ENCODE data around the gene SIN3A.
"Not testable (repeated sequence)": the region's sequence is repeated elsewhere in the genome, so short reads cannot be mapped to it uniquely, and the experiment has no call there.

The SIN3A gene

DNA sequence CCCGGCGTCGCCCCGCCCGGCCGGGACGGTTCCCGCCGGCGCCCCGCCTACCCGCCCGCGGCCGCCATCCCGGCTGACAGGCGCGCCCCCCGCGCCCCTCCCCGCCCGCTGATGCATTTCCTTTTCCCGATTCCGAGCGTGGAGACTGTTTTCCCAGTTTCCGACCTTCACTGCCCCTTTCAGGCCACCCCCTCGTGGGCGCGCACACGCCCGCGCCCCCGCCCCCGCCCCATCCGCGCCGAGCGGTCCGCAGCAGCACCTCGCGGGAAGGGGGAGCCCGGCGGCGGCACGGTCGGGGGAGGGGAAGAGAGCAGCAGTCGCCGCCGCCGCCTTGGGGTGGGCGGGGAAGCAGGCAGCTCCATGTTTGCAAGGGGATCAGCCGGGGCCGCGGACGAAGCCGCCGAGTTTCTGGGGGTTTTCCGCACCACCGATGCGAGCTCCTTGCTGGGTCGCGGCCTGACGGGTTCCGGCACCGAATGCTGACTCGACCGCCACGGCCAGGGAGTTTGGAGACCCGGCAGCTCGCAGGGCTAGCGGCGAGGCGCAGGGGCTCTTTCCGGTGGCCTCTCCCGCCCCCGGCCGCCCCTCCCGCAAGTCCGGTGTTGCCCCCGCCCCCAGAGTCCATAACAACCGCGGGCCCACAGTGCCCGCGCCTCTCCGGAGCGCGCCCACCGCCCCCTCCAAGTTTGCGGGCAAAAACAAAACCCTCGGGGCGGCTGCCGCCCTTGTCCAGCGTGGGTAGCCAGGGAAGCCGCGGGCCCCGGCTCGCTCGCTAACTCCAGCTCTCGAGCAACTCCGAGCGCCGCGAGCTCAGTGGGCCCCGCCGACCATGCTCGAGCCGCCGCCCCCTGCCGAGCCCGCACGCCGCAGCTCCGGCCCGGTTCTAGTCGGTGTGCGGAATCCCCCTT is 3.2 kb upstream of the SIN3A start:
- peak overlapping the region; percentile 92 for H3K27ac Mint-ChIP-seq
- CTCF ChIA-PET = interaction anchor here (0.6 to 3.0 kb wide), 9 partner anchors 32 to 187 kb away, joined by 3 to 27 read pairs (median 5); partner anchors contain the start of genes IMP3, MAN2C1 and PTPN9
- no peaks in the 10 kb centered on the region for H3K9me3 Mint-ChIP-seq
- peak; percentile 86 for DNase-seq
- peaks cover 1% of the 10 kb centered on the region for H3K36me3 Mint-ChIP-seq
- peaks cover 22% of the 10 kb centered on the region for H3K4me1 Mint-ChIP-seq
- H3K27me3 Mint-ChIP-seq = no peaks in the 10 kb centered on the region
- peak overlapping the region; percentile 82 for H3K4me3 Mint-ChIP-seq

DNA sequence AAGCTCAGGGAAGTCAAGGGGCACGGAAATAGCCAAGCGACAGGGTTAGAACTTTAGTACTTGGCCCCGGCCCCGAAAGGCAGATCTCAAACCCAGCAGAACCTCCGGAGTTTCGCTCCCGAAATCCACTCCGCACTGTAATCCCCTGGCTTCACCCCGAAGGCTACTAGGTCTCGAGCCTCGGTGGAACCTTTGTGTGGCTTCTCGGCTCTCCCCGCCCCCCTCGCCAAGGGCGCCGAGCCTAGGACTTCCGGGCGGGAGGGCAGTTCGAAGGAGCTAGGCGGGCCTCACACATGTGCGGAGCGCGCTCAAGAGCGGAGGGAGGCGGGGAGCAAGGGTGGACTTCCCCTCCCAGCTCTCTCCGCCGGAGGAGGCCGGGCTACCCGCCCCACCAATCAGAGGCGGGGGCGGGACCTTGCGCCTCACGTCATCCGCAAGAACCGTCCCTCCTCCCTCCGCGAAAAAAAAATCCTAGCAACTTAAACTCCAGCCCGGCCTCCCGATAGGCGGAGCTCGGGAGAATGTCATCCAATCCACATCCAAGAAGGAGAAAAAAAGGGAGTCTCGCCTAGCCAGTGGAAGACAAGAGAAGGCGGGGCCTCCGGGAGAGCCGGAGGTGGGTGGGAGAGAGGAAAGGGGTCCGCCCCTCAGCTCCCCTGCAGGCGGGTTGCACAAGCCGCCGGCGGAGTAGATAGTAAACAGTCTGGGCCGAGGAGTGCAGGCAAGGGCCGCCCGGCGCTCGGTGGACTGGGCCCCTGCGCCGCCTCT is 2.4 kb upstream of the SIN3A start:
- no peaks in the 10 kb centered on the region for H3K27me3 Mint-ChIP-seq
- CTCF ChIA-PET = interaction anchor here (0.6 to 3.0 kb wide), 6 partner anchors 32 to 187 kb away, joined by 3 to 27 read pairs (median 5); partner anchors contain the start of genes IMP3 and PTPN9
- H3K9me3 Mint-ChIP-seq = no peaks in the 10 kb centered on the region
- DNase-seq = peak; percentile 98
- peak overlapping the region; percentile 89 for H3K4me3 Mint-ChIP-seq
- peaks cover 1% of the 10 kb centered on the region for H3K36me3 Mint-ChIP-seq
- peaks cover 29% of the 10 kb centered on the region for H3K4me1 Mint-ChIP-seq
- peak overlapping the region; percentile 100 for H3K27ac Mint-ChIP-seq

DNA sequence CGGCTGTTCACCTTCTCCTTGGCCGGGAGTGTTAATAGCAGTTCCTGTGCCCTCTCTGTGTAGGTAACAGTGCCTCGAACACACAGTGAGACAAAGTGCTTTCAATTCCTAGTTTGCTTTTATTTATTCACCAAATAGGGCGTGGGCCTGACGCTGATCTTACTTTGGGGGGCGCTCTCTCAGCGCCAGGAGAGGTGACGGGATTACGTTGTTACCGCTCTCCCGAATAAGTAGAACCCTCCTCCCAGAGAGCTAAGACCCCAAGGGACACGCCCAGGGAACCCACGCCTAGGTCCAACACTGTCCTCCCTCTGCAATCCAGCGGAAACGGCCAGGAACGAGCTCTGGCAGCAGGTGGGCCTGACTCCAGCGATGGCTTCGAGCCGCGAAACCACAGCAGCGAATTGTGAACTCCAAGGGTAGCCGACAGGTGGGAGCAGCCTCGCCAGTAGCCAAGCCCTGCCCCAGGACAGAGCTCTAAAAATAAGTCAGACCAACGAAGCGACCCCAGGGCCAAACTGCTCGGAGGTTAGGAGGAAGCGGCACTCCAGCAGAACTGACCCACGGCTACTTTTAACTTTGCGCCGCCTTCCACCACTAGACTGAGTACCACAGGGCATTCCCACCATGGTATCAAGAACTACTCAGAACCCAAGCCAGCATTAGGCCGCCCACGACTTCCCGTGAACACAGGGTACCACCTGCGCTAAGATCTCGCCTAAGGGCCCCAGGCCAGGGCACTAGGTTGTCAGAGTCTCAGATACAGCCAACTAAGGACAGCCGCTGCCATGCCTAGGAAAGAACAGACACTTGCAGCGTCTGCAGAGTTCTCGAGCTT is 1.6 kb upstream of the SIN3A start:
- Mint-ChIP-seq H3K4me1 (peaks cover 32% of the 10 kb centered on the region), H3K36me3 (peaks cover 1% of the 10 kb centered on the region), H3K27ac (peak overlapping the region; percentile 100), H3K9me3 (no peaks in the 10 kb centered on the region), H3K27me3 (no peaks in the 10 kb centered on the region), H3K4me3 (peak overlapping the region; percentile 89)
- peak; percentile 65 for DNase-seq
- CTCF ChIA-PET = interaction anchor here (0.8 to 3.0 kb wide), 3 partner anchors 86 to 188 kb away, joined by 5 to 27 read pairs (median 6); partner anchors contain the start of genes IMP3 and PTPN9

DNA sequence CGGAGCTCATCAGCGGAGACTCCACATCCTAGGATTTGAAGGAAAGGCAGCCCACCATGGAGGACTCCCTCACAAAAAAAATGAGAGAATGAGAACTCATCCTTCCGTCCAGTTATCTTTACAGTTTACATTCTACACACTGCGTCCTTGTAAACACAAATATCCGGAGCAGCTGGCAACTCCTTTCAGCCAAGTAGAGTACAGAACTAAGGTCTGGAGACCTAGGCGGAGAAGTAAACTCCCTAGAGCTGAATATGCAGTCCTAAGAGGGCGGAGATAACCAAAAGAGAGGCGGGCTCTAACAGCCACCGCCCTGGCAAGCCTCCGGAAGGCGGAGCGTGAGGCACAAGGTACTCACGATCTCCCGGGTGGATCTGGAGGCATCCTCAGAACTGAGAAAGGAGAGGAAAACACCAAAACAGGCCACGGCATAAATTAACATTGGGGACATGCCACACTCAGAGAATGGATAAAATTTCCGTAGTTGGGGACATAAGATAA is 924 bp upstream of the SIN3A start:
- peak; percentile 89 for DNase-seq
- Mint-ChIP-seq H3K9me3 (no peaks in the 10 kb centered on the region), H3K36me3 (peaks cover 3% of the 10 kb centered on the region), H3K27me3 (no peaks in the 10 kb centered on the region), H3K27ac (peak overlapping the region; percentile 100), H3K4me1 (peaks cover 35% of the 10 kb centered on the region), H3K4me3 (peak overlapping the region; percentile 89)
- CTCF ChIA-PET = interaction anchor here (1.4 to 3.0 kb wide), 4 partner anchors 16 to 188 kb away, joined by 3 to 27 read pairs (median 4); partner anchors contain the start of genes IMP3 and MAN2C1

DNA sequence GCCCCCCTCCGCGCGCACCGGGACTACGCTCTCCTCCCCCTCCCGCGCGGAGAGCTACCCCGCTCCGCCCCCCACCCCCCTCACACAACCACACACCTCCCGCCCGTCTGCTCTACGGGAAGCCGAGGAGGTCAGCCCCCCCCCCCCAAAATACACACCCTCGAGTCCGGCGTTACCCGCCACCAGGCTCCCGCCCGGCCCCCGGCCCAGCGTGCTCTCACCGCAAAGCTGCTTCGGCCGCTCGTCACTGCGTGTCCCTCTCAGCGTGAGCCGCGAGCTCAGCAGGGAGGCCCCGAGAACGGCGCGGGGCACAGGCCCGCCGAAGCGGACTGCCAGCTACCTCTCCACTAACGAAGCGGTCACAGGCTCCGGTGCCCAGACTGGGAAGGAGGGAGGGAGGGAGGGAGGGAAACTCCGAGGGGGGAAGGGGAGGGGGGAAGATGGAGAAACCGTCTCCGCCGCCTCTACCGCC is 252 bp downstream of the SIN3A start:
- Mint-ChIP-seq H3K4me1 (peaks cover 38% of the 10 kb centered on the region), H3K36me3 (peaks cover 2% of the 10 kb centered on the region), H3K4me3 (peak overlapping the region; percentile 89), H3K9me3 (no peaks in the 10 kb centered on the region), H3K27ac (peak overlapping the region; percentile 100), H3K27me3 (no peaks in the 10 kb centered on the region)
- no peak for DNase-seq
- CTCF ChIA-PET = interaction anchor here (0.8 to 1.5 kb wide), 4 partner anchors 15 to 663 kb away, joined by 3 to 5 read pairs (median 3); partner anchors contain the start of gene MAN2C1

DNA sequence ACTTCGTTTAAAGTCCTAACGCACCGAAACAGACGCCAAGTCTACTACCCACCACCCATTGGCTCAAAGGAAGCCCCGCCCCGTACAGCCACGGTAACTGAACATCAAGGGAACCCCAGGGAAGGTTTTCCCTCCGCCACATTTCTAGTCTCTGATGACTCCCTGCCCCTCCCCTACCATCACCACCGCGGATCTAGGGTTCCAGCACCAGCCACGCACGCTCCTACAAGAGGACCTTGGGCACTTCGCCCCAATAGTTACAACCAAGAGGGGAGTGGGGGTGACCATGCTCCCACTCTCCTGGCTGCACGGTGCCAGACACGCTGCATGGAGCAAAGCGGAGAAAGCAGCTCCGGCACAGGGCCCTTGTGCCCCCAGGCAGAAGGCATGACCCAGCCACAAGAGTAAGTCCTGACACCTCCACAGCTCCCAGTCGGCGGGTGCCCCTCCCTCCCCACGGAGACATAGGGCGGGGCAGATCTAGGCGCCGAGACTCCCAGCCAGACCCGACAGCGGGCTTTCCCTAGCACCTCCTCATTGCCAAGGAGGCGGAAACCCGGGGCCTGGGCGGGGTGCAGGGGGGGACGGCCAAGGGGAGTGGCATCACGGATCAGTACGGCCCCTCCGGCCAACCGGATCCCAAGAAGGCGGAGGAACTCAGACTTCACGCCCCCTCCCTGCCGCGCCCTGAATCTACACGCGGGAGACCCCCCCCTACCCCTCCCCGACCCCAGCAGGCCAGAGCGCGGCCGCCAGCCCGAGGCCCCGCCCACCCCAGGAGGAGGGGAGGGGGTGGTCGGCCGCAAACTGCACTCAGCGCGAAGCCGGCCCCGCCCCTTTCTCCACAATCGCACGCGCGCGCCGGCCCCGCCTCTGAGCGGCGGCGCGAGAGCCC is 936 bp downstream of the SIN3A start:
- H3K4me1 Mint-ChIP-seq = peaks cover 44% of the 10 kb centered on the region
- CTCF ChIA-PET = interaction anchor here (1.4 kb wide), 1 partner anchor 146 kb away, joined by 3 read pairs; no protein-coding TSS in a partner anchor
- peak; percentile 99 for DNase-seq
- H3K27me3 Mint-ChIP-seq = no peaks in the 10 kb centered on the region
- H3K36me3 Mint-ChIP-seq = peaks cover 2% of the 10 kb centered on the region
- peak overlapping the region; percentile 100 for H3K27ac Mint-ChIP-seq
- H3K4me3 Mint-ChIP-seq = peak overlapping the region; percentile 89
- H3K9me3 Mint-ChIP-seq = no peaks in the 10 kb centered on the region

DNA sequence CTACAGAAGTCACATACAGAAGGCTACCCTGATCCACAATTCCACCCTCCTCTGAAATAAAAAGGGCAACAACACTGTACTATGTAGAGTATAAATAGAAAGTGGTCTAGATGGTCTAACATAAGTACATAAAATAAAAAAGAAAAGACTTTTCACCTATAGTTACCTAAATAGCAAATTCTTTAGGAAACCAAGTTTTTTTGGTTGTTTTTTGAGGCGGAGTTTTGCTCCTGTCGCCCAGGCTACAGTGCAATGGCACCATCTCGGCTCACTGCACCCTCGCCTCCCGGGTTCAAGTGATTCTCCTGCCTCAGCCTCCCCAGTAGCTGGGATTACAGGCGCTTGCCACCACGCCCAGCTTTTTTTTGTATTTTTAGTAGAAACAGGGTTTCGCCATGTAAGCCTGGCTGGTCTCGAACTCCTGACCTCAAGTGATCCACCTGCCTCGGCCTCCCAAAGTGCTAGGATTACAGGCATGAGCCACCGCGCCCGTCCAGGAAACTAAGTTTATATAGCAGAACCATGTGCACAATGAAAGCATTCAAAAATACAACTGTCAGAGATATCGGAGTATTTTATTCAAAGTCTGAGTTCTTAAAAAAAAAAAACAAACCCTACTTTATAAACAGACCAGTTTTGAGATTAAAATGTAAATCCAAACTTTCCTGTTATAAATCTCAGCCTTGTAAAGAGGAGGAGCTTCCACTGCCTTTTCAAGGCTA is 1.7 kb downstream of the SIN3A start:
- CTCF ChIA-PET = no interaction called here
- H3K27ac Mint-ChIP-seq = peak overlapping the region; percentile 97
- no peaks in the 10 kb centered on the region for H3K9me3 Mint-ChIP-seq
- peaks cover 2% of the 10 kb centered on the region for H3K36me3 Mint-ChIP-seq
- H3K4me3 Mint-ChIP-seq = peak overlapping the region; percentile 89
- DNase-seq = no peak
- H3K4me1 Mint-ChIP-seq = peaks cover 45% of the 10 kb centered on the region
- no peaks in the 10 kb centered on the region for H3K27me3 Mint-ChIP-seq

DNA sequence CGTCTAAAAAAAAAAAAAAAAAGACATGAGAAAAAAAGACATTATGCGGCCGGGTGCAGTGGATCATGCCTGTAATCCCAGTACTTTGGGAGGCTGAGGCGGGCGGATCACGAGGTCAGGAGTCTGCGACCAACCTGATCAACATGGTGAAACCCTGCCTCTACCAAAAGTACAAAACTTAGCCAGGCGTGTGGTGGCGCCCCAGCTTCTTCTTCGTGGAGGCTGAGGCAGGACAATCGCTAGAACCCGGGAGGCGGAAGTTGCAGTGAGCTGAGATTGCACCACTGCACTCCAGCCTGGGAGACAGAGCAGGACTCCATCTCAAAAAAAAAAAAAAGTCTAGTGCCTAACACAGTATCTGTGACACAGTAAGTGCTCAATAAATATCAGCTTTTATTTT is 3.3 kb downstream of the SIN3A start:
- not testable (repeated sequence) for H3K27me3 Mint-ChIP-seq, H3K27ac Mint-ChIP-seq, DNase-seq, H3K9me3 Mint-ChIP-seq, H3K36me3 Mint-ChIP-seq, H3K4me3 Mint-ChIP-seq
- CTCF ChIA-PET = interaction anchor here (1.4 kb wide), 1 partner anchor 149 kb away, joined by 4 read pairs; no protein-coding TSS in a partner anchor
- peaks cover 56% of the 10 kb centered on the region for H3K4me1 Mint-ChIP-seq

DNA sequence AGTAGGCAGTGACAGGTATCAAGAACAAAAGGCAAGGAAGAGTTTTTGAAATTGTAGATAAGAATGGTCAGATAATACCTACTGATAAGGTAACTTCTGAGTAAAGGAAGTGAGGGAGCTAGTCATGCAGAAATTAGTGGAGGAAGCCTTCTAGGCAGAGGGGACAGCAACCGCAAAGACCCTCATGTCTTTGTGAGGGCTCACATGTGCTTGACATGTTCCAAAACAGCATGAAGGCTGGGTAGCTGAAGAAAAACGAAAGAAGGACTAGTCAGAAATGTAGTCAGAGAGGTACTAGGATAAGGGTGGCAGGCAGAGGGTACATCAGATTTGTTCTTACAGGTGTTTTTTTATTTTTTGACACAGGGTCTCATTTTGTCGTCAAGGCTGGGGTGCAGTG is 5.3 kb downstream of the SIN3A start:
- H3K4me3 Mint-ChIP-seq = no peak overlapping the region
- no peaks in the 10 kb centered on the region for H3K27me3 Mint-ChIP-seq
- no peaks in the 10 kb centered on the region for H3K9me3 Mint-ChIP-seq
- peaks cover 13% of the 10 kb centered on the region for H3K36me3 Mint-ChIP-seq
- H3K27ac Mint-ChIP-seq = peak overlapping the region; percentile 71
- peaks cover 57% of the 10 kb centered on the region for H3K4me1 Mint-ChIP-seq
- CTCF ChIA-PET = interaction anchor here (1.7 kb wide), 1 partner anchor 78 kb away, joined by 6 read pairs; the partner anchor contains the start of gene MAN2C1
- DNase-seq = no peak

DNA sequence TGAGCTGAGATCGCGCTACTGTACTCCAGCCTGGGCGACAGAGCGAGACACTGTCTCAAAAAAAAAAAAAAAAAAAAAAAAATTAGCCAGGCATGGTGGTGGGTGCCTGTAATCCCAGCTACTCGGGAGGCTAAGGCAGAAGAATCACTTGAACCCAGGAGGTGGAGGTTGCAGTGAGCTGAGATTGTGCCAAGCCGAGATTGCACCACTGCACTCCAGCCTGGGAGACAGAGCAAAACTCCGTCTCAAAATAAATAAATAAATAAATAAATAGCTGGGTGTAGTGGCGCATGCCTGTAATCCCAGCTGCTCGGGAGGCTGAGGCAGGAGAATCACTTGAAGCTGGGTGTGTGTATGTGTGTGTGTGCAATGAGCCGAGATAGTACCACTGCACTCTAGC is 6.2 kb downstream of the SIN3A start:
- not testable (repeated sequence) for H3K4me3 Mint-ChIP-seq, H3K27ac Mint-ChIP-seq, DNase-seq, H3K27me3 Mint-ChIP-seq, H3K9me3 Mint-ChIP-seq
- CTCF ChIA-PET = interaction anchor here (1.7 kb wide), 1 partner anchor 77 kb away, joined by 6 read pairs; the partner anchor contains the start of gene MAN2C1
- Mint-ChIP-seq H3K4me1 (peaks cover 56% of the 10 kb centered on the region), H3K36me3 (peaks cover 15% of the 10 kb centered on the region)

DNA sequence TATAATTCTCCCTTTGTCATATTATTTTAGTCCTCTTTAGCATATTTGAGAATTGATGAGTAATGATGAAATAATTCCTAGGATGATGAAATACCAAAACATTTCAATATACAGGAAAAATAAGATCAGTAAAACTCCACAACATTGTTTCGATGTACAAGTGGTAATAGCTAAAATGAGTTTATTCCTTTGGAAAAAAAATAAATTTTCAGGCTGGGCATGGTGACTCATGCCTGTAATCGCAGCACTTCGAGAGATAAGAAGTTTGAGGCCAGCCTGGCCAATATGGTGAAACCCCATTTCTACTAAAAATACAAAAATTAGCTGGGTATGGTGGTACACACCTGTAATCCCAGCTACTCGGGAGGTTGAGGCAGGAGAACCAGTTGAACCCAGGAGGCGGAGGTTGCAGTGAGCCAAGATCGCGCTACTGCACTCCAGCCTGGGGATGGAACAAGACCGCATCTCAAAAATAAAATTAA is 7.5 kb downstream of the SIN3A start:
- Mint-ChIP-seq H3K4me1 (peaks cover 47% of the 10 kb centered on the region), H3K36me3 (peaks cover 17% of the 10 kb centered on the region)
- DNase-seq, CTCF ChIA-PET, H3K4me3 Mint-ChIP-seq, H3K27ac Mint-ChIP-seq, H3K27me3 Mint-ChIP-seq, H3K9me3 Mint-ChIP-seq: not testable (repeated sequence)

DNA sequence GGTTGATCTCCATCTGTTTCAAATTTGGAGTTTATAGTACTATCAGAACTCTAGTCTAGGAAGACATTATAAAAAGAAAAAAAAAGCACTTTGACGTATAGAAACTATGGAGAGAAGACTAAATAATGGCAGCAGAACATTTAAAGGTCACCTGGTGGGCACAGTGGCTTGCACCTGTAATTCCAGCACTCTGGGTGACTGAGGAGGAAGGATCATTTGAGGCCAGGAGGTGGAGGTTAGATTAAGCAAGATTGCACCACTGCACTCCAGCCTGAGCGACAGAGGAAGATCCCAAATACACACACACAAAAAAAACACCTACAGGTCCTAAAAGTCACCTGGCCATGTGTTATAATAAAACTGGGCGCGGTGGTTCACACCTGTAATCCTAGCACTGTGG is 13.8 kb downstream of the SIN3A start:
- Mint-ChIP-seq H3K9me3 (no peaks in the 10 kb centered on the region), H3K4me1 (peaks cover 19% of the 10 kb centered on the region), H3K27ac (no peak overlapping the region), H3K36me3 (peaks cover 32% of the 10 kb centered on the region), H3K4me3 (no peak overlapping the region), H3K27me3 (no peaks in the 10 kb centered on the region)
- CTCF ChIA-PET = no interaction called here
- DNase-seq = no peak
